HG03342 (cell line): Measurements from ENCODE around the gene RAD51B.
"Not testable (repeated sequence)": the region's sequence is repeated elsewhere in the genome, so short reads cannot be mapped to it uniquely, and the experiment has no call there.

ENCODE experiments used
- ATAC-seq: cut with Tn5 transposase; IDR thresholded peaks from one replicate; pipeline ENCODE4 v1.9.1; 2021; ENCODE audit warnings: mild to moderate bottlenecking, moderate library complexity; ENCODE audit not compliant: unreplicated experiment

RAD51B gene

DNA sequence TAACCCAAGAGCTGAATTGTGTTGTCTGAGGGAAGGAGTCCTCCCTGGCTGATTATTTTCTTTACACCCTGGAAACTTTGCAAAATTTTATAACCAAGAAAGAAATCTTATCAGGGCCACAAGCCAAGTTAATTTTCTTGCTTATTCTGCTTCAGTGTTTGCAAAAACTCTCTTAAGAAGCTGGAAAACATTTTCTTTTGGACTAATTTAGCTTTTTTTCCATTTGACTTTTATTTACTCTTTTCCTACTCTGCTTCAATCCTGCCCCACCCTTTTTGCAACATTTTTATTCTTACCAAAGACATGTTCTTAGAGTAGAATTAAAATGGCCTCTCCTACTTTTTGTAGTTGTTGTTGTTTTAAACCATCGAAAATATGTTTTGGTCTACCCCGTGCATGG, 594.5 kb downstream of the RAD51B start:
- no peak for ATAC-seq

DNA sequence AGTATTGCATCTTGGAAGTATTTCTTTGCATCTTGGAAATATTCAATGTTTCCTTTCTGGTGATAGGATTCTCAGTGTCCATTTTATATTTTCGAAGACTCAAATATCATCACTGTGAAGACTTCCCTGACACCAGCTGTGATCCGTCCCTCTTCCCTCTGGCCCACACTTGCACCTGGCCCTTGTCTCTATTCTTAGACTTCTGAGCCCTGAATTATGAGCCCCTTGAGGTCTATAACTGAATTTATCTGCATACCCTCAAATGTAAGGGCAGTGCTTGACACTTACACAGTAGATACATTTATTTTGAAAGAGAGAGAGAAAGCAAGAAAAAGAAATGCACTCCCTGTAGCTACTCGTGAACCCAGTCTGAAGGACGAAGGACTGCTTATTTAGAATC, 596.6 kb downstream of the RAD51B start:
- ATAC-seq: no peak

DNA sequence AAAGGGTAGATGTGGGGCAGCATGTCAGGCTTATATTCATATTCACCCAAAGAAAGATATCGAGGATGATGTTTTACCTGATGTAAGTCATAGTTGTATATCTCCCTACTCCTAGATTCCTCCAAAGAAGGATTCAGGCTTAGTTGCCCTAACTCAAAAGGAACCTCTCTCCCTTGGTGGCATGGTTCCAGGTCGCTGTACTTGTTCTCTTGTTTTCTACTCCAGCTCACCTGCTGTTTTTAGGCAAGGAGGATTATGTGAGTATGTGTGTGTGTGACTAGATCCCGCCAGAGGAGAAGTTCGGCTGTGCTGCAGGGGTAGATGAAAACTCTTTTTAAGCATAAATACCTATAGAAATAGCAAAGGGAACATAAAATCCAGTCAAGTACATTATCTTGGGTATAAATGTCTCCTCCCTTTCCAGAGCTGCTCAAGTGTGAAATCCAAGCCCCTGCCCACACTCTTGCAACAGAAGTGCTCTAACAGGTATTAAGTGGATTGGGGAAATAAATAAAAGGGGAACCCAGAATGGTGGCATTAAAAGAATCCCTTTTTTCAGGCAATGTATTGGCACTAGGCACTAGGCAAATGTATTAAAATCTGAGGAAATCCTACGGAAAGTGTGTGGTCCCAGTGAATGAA, 597.6 kb downstream of the RAD51B start:
- ATAC-seq: no peak

DNA sequence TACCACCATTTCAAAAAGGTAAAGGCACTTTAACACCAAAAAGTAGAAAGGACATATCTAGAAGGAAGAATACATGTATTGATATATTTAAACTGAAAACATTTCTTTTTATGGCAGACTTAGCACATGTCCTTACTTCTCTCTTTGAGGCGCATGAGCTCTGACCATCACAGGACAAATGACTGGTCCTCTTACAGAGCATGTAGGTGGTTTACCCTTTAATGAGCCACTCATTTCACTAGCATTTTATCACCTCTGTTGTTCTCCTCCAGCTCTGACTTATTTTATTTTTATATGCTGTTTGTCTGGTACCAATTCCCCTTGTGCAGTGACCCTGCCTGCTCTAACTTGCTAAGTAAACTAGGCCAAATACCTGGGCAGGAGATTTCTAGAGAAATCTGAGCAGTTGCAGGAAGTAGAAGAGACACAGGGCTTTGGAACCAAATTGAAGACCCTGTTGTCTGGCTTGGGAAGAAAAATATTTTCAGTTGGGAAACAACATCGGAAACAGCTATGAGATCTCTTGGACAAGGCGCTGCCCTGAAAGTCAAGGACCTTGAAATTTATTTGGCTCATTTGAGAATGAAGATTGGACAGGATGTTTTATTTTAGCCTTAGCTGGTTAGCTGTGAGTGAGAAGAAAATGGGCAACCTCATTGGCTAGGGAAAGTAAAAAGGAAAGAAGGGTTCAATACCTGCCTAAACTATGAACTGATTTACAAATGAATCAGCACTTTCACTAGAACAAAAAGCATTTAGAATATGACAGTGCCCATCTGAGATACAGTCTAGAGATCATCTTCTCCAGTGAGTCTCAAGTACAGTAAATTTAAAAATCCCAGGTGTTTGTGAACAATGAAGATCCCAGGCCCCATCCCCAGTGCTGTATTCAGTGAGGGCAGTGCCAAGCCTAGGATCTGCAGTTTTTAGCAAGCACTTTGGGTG, 598.9 kb downstream of the RAD51B start:
- ATAC-seq: no peak

DNA sequence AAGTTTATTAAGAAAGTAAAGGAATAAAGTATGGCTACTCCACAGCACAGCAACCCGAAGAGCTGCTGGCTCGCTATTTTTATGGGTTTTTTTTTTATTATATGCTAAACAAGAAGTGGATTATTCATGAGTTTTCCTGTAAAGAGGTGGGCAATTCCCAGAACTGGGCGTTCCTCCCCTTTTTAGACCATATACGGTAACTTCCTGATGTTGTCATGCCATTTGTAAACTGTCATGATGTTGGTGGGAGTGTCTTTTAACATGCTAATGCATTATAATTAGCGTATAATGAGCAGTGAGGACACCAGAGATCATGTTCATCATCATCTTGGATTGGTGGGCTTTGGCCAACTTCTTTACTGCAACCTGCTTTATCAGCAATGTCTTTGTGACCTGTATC, 600.8 kb downstream of the RAD51B start:
- no peak for ATAC-seq

DNA sequence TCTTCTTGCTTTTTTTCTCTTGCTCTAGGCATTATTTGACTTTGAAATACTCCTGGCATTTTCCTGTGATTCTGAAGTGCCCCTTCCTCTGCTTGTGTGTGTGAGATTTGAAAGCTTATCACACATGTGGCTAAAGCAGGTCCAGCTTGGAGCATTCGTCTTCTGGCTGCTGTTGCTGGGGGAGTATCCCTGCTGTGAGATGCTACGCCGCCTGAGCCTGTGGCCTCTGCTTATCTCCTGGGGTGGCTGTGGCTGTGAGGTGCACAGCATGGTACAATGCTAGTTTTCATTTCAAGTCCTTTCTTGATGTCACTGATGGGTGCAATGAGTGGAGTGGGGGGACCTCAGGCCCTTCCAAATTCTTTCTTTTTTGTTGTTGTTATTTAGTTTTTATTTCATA, 601.5 kb downstream of the RAD51B start:
- ATAC-seq: no peak

DNA sequence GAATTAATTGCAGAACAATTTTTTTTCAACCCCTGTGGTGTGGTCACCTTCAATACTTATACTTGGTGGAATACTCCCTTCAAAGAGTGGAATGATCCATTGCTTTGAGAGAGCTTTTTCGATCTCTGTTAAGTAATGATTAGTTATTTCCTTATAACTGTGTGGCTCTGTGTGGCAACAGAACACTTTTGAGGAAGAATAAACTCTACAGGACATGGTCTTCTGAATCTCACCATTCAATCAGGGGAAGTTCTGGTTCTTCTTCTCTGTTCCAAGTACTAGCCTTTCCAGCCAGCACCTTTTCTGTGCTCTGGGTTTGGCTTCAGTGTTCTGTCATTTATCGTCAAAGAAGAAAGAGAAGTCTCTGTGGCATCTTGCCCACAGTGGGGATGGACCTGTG, 604.1 kb downstream of the RAD51B start:
- no peak for ATAC-seq

DNA sequence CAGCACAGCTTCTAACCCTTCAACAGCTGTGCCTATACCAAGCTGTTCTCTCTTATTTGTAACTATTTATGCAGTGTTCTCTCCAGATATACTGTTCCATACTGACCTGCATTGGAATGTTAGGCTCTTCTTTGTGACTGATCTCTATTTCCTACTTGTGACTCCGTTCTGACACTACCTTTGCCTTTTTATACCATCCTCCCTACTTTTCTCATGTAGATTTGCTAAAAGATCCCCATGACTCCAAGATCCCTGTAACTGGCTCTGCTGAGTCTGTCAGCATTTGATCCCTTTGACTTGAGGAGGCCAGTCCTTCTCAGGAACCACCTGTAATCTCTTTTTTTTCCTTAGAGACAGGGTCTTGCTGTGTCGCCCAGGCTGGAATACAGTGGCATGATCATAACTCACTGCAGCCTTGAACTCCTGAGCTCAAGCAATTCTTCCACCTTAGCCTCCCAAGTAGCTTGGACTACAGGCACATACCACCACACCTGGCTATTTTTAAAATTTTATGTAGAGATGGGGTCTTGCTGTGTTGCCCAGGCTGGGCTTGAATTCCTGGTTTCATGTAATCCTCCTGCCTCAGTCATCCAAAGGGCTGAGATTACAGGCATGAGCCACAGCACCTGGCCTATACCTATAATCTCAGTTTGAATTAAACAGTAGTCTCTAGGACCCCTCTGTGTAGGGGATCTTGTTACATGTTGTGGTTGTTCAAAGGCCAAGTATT, 605.0 kb downstream of the RAD51B start:
- ATAC-seq: no peak

DNA sequence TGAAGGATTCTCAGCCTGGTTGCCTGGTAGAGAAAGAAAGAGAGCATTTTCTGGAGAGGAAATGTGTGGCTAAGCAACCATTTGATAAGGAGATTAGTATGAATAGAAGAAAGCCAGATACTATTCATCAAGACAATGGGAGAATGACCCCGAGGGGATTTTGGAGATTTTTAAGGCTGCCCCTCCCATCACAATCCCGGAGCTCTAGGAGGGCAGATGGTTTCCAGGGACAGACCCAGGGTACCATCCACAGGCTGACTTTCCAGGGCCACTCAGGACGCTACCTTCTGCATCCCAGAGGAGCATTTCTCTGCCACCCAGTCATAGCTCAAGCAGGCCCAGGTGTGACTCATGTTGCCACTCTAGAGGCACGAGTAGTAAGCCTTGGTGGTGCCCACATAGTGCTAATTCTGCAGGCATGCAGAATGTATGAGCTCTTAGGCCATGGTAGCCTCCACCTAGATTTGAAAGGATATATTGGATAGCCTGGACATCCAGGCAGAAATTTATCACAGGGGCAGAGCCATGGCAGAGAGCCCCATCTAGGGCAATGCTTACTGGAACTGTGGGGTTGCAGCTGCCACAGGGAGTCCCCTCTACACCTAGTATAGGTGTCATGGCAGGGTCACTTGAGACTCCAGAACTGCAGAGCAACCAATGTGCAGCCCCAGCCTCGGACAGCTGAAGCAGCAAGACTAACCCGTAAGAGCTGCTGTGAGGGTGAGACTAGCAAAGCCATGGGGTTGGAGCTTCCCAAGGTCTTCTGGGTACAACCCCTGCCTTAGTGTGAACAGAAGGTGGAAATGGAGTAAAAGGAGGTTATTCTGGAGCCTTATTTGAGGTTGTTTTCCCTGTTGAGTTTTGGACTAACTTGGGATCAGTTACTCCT, 607.3 kb downstream of the RAD51B start:
- ATAC-seq: no peak

DNA sequence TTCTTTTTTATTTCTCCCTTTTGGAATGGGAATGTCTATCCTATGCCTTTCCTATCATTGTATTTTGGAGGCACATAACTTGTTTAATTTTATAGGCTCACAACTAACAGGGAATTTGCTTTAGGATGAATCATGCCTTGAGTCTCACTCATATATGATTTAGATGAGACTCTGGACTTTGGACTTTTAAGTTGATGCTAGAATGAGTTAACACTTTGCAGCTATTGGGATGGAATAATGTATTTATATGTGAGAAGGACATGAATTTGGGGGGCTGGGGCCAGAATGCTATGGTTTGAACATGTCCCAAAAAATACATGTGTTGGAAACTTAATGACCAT, 607.9 kb downstream of the RAD51B start:
- no peak for ATAC-seq

DNA sequence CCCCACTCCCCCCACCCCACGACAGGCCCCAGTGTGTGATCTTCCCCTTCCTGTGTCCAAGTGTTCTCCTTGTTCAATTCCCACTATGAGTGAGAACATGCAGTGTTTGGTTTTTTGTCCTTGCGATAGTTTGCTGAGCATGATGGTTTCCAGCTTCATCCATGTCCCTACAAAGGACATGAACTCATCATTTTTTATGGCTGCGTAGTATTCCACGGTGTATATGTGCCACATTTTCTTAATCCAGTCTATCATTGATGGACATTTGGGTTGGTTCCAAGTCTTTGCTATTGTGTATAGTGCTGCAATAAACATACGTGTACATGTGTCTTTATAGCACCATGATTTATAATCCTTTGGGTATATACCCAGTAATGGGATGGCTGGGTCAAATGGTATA, 609.3 kb downstream of the RAD51B start:
- not testable (repeated sequence) for ATAC-seq

DNA sequence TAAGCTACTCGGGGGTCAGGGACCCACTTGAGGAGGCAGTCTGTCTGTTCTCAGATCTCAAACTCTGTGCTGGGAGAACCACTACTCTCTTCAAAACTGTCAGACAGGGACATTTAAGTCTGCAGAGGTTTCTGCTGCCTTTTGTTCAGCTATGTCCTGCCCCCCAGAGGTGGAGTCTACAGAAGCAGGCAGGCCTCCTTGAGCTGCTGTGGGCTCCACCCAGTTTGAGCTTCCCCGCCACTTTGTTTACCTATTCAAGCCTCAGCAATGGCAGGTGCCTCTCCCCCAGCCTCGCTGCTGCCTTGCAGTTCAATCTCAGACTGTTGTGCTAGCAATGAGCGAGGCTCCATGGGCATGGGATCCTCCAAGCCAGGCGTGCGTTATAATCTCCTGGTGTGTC, 614.6 kb downstream of the RAD51B start:
- ATAC-seq: not testable (repeated sequence)

DNA sequence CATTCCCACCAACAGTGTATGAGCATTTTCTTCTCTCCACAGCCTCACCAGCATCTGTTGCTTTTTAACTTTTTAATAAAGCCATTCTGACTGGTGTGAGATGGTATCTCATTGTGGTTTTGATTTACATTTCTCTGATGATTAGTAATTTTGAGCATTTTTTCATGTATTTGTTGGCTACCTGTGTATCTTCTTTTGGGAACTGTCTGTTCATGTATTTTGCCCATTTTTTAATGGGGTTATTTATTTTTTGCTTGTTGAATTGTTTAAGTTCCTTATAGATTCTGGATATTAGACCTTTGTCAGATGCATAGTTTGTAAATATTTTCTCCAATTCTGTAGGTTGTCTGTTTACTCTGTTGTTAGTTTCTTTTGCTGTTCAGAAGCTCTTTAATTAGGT, 616.1 kb downstream of the RAD51B start:
- ATAC-seq: not testable (repeated sequence)

DNA sequence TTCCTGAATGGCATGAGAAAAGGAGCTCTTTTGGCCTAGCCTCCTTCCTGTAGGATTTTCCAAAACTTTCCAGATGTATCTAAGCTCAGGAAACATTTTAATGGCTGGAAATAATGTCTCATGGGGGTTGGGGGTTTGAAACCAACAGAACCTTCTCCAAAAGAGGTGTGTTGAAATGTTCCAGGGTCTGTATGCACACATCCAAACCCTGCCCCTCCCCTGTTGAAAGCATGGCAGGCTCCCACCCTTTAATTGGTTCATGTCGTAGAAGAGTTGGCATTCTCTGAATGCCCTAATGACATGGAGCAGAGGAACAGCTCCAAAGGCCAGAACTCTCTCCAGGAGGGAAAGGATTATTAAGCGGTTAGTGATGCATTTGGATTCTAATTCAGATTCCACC, 620.1 kb downstream of the RAD51B start:
- no peak for ATAC-seq

DNA sequence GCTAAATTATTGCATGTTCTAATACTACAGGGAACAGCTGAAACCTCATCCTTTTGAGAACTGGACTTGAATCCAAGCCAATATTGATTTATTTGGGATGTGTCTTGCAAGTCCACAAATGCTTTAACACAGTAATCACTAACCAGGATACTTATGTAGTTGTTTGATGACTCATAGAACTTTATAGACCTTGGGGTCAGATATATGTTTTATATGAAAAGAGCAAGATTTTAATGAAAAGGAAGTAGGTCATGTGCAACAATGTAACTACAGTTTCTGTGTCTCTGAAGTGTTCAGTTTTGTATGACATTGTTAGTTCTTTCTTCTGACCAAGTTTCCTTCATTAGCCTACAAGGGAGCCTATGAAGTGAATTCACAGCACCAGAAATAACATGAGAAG, 621.2 kb downstream of the RAD51B start:
- ATAC-seq: no peak

DNA sequence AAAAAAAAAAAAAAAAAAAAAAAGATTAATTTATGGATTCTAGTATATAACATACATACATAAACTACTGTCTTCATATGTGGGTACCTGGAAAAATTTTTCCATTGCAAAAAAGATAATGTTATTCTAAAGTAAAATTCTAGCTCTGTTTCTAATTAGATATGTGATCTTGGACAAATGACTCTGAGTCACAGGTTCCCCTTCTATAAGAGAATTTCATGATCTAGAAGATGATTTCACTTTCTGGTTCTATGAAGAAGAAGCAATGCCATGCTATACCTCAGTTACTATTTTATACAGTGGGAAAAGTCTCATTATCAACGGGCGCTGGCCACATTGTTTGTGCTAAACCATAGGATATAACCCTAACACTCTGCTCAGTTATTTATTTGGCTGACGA, 622.0 kb downstream of the RAD51B start:
- ATAC-seq: no peak

DNA sequence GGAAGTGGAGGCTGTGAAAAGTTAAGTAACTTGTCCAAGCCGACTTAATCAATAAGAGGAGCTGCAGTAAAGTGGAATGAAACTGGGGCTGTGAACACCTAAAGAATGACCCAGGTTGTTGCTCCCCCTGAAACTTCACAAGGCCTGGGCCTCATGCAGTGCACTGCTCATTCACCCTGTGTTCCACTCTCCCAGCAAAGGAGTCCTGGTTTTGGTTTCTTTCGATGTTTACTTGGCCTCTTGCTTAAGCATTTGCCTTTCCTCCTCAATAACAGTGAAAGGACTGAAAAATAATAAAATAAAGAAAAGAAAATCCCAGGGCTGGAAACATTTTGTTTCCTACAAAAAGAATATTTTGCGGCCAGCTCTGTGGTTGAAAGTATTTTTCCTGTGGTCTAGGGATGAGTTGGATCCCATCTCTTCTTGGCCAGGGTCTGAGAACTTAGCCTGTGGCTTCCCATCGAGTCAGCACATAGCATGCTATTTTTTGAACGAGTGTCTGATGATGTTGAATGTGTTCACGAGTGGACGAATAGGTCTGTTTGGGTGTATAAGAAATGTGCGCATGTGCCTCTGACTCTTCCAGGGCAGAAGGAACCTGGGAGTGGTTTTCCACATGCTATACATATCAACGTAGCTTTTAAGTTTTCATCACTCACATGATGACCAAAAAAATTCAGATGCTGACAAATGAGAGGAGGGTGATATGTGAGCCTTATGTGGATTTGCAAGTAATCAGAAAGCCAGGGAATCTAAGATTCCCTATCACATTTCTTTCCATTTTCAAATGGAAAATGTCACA, 623.5 kb downstream of the RAD51B start:
- ATAC-seq: no peak

DNA sequence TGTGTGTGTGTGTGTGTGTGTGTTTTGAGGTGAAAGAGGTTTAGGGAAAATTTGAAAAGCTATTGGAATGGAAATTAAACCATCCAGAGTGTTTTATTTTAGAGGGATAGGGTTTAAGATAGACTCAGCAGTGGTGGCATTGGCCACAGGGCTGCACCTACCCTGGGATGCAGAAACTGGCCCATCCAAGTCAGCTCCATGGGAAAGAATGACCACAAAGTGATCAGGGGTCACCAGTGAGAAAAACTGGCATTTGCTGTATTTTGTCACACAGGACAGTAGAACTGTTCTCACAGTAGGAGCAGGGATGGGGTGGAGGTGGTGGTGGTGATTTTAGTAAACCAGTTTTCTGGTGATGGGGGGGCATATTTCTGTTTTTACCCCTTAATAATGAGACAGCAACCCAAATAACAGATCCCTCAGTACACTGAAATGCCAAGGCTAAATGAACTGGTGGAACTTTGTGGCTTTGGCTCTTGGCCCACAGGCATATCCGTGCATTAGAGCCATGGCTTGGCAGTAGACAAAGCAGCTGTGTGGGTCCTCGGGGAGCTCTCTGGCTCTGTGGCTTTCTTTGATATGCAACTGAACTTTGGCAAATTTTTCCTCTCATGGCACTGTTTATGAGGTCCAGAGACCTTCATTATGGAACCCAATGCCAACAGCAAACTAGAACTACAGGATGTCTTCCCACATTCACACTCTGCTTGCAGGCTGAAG, 625.0 kb downstream of the RAD51B start:
- no peak for ATAC-seq
